GM19452 (cell line): ENCODE measurements around the gene PPP2R5C.
"Not testable (repeated sequence)": the region's sequence is repeated elsewhere in the genome, so short reads cannot be mapped to it uniquely, and the experiment has no call there.

Source experiments
- ATAC-seq: cut with Tn5 transposase; IDR thresholded peaks from one replicate; pipeline ENCODE4 v1.9.1; 2021; ENCODE audit not compliant: unreplicated experiment

PPP2R5C gene

GRCh38 chr14:101749756-101750155 is 11.8 kb upstream of the PPP2R5C start:
- ATAC-seq = not testable (repeated sequence)

GRCh38 chr14:101754893-101755292 is 6.6 kb upstream of the PPP2R5C start:
- ATAC-seq = no peak

- no peak for ATAC-seq
Measured at GRCh38 chr14:101755591-101756324, 5.8 kb upstream of the PPP2R5C start.

GRCh38 chr14:101757064-101757838 is 4.3 kb upstream of the PPP2R5C start:
- no peak for ATAC-seq

GRCh38 chr14:101757839-101758211 is 3.7 kb upstream of the PPP2R5C start:
- no peak for ATAC-seq

GRCh38 chr14:101758913-101759593 is 2.5 kb upstream of the PPP2R5C start:
- no peak for ATAC-seq

GRCh38 chr14:101760138-101761011 is 1.1 kb upstream of the PPP2R5C start:
- ATAC-seq = peak; percentile 45

GRCh38 chr14:101761881-101762529 is 496 bp downstream of the PPP2R5C start:
- ATAC-seq = peak; percentile 18

- no peak for ATAC-seq
Measured at GRCh38 chr14:101762530-101763101, 1.1 kb downstream of the PPP2R5C start.

GRCh38 chr14:101763941-101764709 is 2.6 kb downstream of the PPP2R5C start:
- ATAC-seq = no peak

GRCh38 chr14:101767618-101768362 is 6.3 kb downstream of the PPP2R5C start:
- no peak for ATAC-seq

- no peak for ATAC-seq
Measured at GRCh38 chr14:101770183-101770582, 8.7 kb downstream of the PPP2R5C start.

- ATAC-seq = no peak
Measured at GRCh38 chr14:101772770-101773169, 11.3 kb downstream of the PPP2R5C start.

- no peak for ATAC-seq
Measured at GRCh38 chr14:101773378-101773777, 11.9 kb downstream of the PPP2R5C start.

GRCh38 chr14:101774006-101774795 is 12.7 kb downstream of the PPP2R5C start:
- ATAC-seq = no peak

- ATAC-seq = no peak
Measured at GRCh38 chr14:101774814-101775213, 13.3 kb downstream of the PPP2R5C start.

- ATAC-seq = no peak
Measured at GRCh38 chr14:101775826-101776225, 14.3 kb downstream of the PPP2R5C start.

- no peak for ATAC-seq
Measured at GRCh38 chr14:101776344-101776743, 14.8 kb downstream of the PPP2R5C start.
